ENCODE data around the gene FGD5. TPM values are rescaled to one million over a fixed set of nuclear protein-coding genes. Genes with fewer than 3 reads are reported as not detected.

The FGD5 gene
- total RNA-seq, 1 donor from 2014 or later, result 0.24 TPM

DNA sequence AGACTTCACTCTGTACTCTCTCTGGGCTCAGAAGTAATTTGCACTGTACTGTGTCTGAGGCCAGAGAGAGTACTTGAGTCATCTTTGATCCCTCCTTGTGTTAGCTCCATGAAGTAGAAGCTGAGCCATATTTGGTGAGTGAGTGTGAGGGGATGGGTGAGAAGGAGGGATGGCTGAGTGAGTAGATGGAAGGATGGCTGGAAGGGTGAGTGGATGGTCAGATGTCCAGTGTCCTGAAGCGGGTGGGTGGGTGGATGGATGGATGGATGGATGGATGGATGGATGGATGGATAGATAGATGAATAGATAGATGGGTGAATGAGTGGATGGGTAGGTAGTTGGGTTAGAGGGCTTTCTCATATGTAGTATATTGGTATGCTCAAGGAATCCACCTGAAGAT lies 39.3 kb downstream of the FGD5 start:
- Mint-ChIP-seq H3K27me3 (ENCODE audit: insufficient read depth, low read depth) (peaks cover 4% of the 10 kb centered on the region), H3K9me3 (peaks cover 8% of the 10 kb centered on the region), H3K4me1 (peaks cover 5% of the 10 kb centered on the region), H3K4me3 (peak overlapping the region; percentile 37), H3K27ac (peak overlapping the region; percentile 9), H3K36me3 (no peaks in the 10 kb centered on the region)
- Histone ChIP-seq H3F3A (ENCODE audit: low read depth) (no peaks in the 10 kb centered on the region), H3K36me3 (no peaks in the 10 kb centered on the region), H4K20me1 (ENCODE audit: low read depth) (no peaks in the 10 kb centered on the region), H3K9me3 (ENCODE audit: low read depth) (no peaks in the 10 kb centered on the region), H3K9ac (no peak overlapping the region), H3K4me3 (no peak overlapping the region), H3K27ac (no peak overlapping the region), H3K79me2 (ENCODE audit: low read depth) (no peaks in the 10 kb centered on the region), H3K4me1 (no peaks in the 10 kb centered on the region), H3K27me3 (no peaks in the 10 kb centered on the region), H2AFZ (replicated peaks) (no peak overlapping the region), H3K4me2 (no peak overlapping the region)
- DNase-seq (ENCODE audit: low spot score), result no peak
- no peak for TF ChIP-seq EZH2phosphoT487 (IDR thresholded peaks at IDR 0.05)
- TF ChIP-seq, protein P1, sequence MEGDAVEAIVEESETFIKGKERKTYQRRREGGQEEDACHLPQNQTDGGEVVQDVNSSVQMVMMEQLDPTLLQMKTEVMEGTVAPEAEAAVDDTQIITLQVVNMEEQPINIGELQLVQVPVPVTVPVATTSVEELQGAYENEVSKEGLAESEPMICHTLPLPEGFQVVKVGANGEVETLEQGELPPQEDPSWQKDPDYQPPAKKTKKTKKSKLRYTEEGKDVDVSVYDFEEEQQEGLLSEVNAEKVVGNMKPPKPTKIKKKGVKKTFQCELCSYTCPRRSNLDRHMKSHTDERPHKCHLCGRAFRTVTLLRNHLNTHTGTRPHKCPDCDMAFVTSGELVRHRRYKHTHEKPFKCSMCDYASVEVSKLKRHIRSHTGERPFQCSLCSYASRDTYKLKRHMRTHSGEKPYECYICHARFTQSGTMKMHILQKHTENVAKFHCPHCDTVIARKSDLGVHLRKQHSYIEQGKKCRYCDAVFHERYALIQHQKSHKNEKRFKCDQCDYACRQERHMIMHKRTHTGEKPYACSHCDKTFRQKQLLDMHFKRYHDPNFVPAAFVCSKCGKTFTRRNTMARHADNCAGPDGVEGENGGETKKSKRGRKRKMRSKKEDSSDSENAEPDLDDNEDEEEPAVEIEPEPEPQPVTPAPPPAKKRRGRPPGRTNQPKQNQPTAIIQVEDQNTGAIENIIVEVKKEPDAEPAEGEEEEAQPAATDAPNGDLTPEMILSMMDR (IDR thresholded peaks at IDR 0.05), result no peak
- no peak for TF ChIP-seq EZH2 (IDR thresholded peaks at IDR 0.05)

DNA sequence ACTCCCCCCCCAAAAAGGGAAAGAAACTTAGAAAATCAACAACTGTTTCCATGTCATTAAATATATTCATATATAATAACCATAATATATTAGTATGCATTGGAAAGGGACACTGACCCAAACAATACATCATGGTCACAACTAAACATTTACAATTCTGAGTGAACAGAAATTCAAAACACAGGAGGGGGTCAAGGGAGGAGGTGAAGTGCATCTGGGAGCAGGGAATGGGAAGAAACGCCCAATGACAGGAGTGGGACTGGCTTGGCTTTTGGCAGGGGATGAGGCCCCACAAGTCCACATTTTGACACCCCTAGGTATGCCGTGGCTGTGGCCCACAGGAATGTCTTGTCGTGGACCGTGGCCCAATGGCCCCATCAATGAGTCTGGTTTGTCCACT lies 41.1 kb downstream of the FGD5 start:
- DNase-seq (ENCODE audit: low spot score), result no peak
- no peaks in the 10 kb centered on the region for H3K36me3 ChIP-seq
- no peak overlapping the region for H3K27ac Mint-ChIP-seq
- no peak overlapping the region for H2AFZ ChIP-seq (replicated peaks)
- H3K4me3 Mint-ChIP-seq, result no peak overlapping the region
- peaks cover 10% of the 10 kb centered on the region for H3K27me3 Mint-ChIP-seq (ENCODE audit: insufficient read depth, low read depth)
- H4K20me1 ChIP-seq (ENCODE audit: low read depth), result no peaks in the 10 kb centered on the region
- peaks cover 7% of the 10 kb centered on the region for H3K4me1 ChIP-seq
- H3K4me3 ChIP-seq, result no peak overlapping the region
- H3K27ac ChIP-seq, result no peak overlapping the region
- TF ChIP-seq EZH2phosphoT487 (IDR thresholded peaks at IDR 0.05) (no peak), EZH2 (IDR thresholded peaks at IDR 0.05) (no peak)
- TF ChIP-seq, protein P1 (IDR thresholded peaks at IDR 0.05), result no peak
- no peaks in the 10 kb centered on the region for H3F3A ChIP-seq (ENCODE audit: low read depth)
- no peaks in the 10 kb centered on the region for H3K79me2 ChIP-seq (ENCODE audit: low read depth)
- H3K4me1 Mint-ChIP-seq, result peaks cover 6% of the 10 kb centered on the region
- H3K36me3 Mint-ChIP-seq, result no peaks in the 10 kb centered on the region
- no peak overlapping the region for H3K4me2 ChIP-seq
- no peaks in the 10 kb centered on the region for H3K9me3 ChIP-seq (ENCODE audit: low read depth)
- no peaks in the 10 kb centered on the region for H3K27me3 ChIP-seq
- no peak overlapping the region for H3K9ac ChIP-seq
- H3K9me3 Mint-ChIP-seq, result peaks cover 8% of the 10 kb centered on the region

DNA sequence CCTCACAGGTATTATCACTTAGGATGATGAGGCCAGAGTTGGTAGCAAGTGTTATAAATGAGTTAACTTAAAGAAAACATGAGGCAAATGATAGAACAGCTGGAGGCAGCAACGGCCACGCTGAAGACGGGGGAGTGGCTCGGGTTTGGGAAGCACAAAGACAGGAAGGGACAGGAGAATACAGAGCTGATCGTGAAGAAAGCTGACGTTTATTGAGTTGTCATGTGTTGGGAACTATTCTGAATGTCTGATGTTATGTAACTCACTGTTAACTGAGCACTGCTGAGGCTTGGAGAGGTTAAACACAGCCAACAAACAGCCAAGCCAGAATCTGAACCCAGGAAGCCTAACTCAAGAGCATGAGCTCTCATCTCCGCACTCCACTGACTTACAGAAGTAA lies 42.3 kb downstream of the FGD5 start:
- Histone ChIP-seq H3K36me3 (no peaks in the 10 kb centered on the region), H3K27ac (no peak overlapping the region), H4K20me1 (ENCODE audit: low read depth) (no peaks in the 10 kb centered on the region), H3K4me3 (no peak overlapping the region), H2AFZ (replicated peaks) (peak overlapping the region; percentile 39), H3K79me2 (ENCODE audit: low read depth) (no peaks in the 10 kb centered on the region), H3K9me3 (ENCODE audit: low read depth) (no peaks in the 10 kb centered on the region), H3K4me1 (peaks cover 7% of the 10 kb centered on the region), H3K27me3 (no peaks in the 10 kb centered on the region), H3K9ac (no peak overlapping the region), H3F3A (ENCODE audit: low read depth) (no peaks in the 10 kb centered on the region), H3K4me2 (no peak overlapping the region)
- H3K27ac Mint-ChIP-seq, result no peak overlapping the region
- H3K9me3 Mint-ChIP-seq, result peaks cover 5% of the 10 kb centered on the region
- H3K27me3 Mint-ChIP-seq (ENCODE audit: insufficient read depth, low read depth), result peaks cover 10% of the 10 kb centered on the region
- H3K36me3 Mint-ChIP-seq, result no peaks in the 10 kb centered on the region
- TF ChIP-seq EZH2phosphoT487 (IDR thresholded peaks at IDR 0.05), result no peak
- TF ChIP-seq, protein P1 (IDR thresholded peaks at IDR 0.05), result no peak
- TF ChIP-seq EZH2 (IDR thresholded peaks at IDR 0.05), result no peak
- H3K4me1 Mint-ChIP-seq, result peaks cover 6% of the 10 kb centered on the region
- no peak overlapping the region for H3K4me3 Mint-ChIP-seq
- no peak for DNase-seq (ENCODE audit: low spot score)

Data from neural progenitor cell (in vitro differentiated cells).